ENCODE measurements around the gene OPCML.

Gene OPCML

GRCh38 chr11:133026952-133027351 is 505.3 kb downstream of the OPCML start:
- Histone ChIP-seq H3K4me3 (replicated peaks; ENCODE audit: insufficient read depth, low read length) (no peak overlapping the region), H3K27ac (replicated peaks) (no peak overlapping the region), H3K27me3 (ENCODE audit: insufficient read depth, poor library complexity, severe bottlenecking) (no peaks in the 10 kb centered on the region)
- TF ChIP-seq SPI1 (IDR thresholded peaks at IDR 0.05; ENCODE audit: borderline replicate concordance, low read depth) (no peak), GABPA (IDR thresholded peaks at IDR 0.05; ENCODE audit: low read depth) (no peak)
- DNase-seq (ENCODE audit: low read depth in 1 of 2, low spot score in 1 of 2), result no peak

GRCh38 chr11:133024301-133024700 is 508.0 kb downstream of the OPCML start:
- H3K27ac ChIP-seq (replicated peaks), result no peak overlapping the region
- H3K4me3 ChIP-seq (replicated peaks; ENCODE audit: insufficient read depth, low read length), result no peak overlapping the region

GRCh38 chr11:133023232-133023631 is 509.1 kb downstream of the OPCML start:
- no peak for TF ChIP-seq CTCF (IDR thresholded peaks at IDR 0.05; ENCODE audit: insufficient read depth, low read length)
- Histone ChIP-seq H3K27me3 (ENCODE audit: insufficient read depth, poor library complexity, severe bottlenecking) (no peaks in the 10 kb centered on the region), H3K4me3 (replicated peaks; ENCODE audit: insufficient read depth, low read length) (no peak overlapping the region), H3K27ac (replicated peaks) (no peak overlapping the region)
- no peak for DNase-seq (ENCODE audit: low read depth in 1 of 2, low spot score in 1 of 2)

More at GRCh38 chr11:133024301-133024700, 508.0 kb downstream of the OPCML start:
- TF ChIP-seq CTCF (IDR thresholded peaks at IDR 0.05; ENCODE audit: insufficient read depth, low read length), result no peak
- H3K27me3 ChIP-seq (ENCODE audit: insufficient read depth, poor library complexity, severe bottlenecking), result no peaks in the 10 kb centered on the region
- no peak for DNase-seq (ENCODE audit: low read depth in 1 of 2, low spot score in 1 of 2)

- no peak for DNase-seq (ENCODE audit: low read depth in 1 of 2, low spot score in 1 of 2)
- no peak overlapping the region for H3K4me3 ChIP-seq (replicated peaks; ENCODE audit: insufficient read depth, low read length)
- TF ChIP-seq CTCF (IDR thresholded peaks at IDR 0.05; ENCODE audit: insufficient read depth, low read length) (no peak), SPI1 (IDR thresholded peaks at IDR 0.05; ENCODE audit: borderline replicate concordance, low read depth) (no peak), POLR2AphosphoS5 (IDR thresholded peaks at IDR 0.05; ENCODE audit: low read depth) (no peak), GABPA (IDR thresholded peaks at IDR 0.05; ENCODE audit: low read depth) (no peak)
- TF ChIP-seq, protein P1, sequence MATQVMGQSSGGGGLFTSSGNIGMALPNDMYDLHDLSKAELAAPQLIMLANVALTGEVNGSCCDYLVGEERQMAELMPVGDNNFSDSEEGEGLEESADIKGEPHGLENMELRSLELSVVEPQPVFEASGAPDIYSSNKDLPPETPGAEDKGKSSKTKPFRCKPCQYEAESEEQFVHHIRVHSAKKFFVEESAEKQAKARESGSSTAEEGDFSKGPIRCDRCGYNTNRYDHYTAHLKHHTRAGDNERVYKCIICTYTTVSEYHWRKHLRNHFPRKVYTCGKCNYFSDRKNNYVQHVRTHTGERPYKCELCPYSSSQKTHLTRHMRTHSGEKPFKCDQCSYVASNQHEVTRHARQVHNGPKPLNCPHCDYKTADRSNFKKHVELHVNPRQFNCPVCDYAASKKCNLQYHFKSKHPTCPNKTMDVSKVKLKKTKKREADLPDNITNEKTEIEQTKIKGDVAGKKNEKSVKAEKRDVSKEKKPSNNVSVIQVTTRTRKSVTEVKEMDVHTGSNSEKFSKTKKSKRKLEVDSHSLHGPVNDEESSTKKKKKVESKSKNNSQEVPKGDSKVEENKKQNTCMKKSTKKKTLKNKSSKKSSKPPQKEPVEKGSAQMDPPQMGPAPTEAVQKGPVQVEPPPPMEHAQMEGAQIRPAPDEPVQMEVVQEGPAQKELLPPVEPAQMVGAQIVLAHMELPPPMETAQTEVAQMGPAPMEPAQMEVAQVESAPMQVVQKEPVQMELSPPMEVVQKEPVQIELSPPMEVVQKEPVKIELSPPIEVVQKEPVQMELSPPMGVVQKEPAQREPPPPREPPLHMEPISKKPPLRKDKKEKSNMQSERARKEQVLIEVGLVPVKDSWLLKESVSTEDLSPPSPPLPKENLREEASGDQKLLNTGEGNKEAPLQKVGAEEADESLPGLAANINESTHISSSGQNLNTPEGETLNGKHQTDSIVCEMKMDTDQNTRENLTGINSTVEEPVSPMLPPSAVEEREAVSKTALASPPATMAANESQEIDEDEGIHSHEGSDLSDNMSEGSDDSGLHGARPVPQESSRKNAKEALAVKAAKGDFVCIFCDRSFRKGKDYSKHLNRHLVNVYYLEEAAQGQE (IDR thresholded peaks at IDR 0.05; ENCODE audit: insufficient replicate concordance, low read depth), result no peak
- no peak overlapping the region for H3K27ac ChIP-seq (replicated peaks)
- H3K27me3 ChIP-seq (ENCODE audit: insufficient read depth, poor library complexity, severe bottlenecking), result no peaks in the 10 kb centered on the region
Observed at GRCh38 chr11:133021553-133021952, 510.7 kb downstream of the OPCML start.

DNA sequence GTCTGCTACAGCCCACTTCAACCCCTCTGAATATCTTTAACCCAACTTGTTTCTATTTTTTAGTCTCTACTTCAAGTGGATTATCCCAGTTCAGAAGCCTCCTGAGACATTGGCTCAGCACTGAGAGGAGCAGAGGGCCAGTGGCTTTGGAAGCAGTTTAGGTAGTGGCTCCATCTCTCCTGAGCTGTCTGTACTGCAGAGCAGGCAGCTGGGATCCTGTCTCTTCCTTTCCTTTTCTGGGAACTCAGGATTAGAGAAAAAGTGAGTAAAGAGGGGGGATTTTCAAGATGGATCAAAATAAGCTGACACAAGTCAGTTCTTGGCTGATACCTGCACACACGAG is 512.0 kb downstream of the OPCML start:
- no peaks in the 10 kb centered on the region for H3K27me3 ChIP-seq (ENCODE audit: insufficient read depth, poor library complexity, severe bottlenecking)
- no peak overlapping the region for H3K27ac ChIP-seq (replicated peaks)
- TF ChIP-seq, protein P1 (IDR thresholded peaks at IDR 0.05; ENCODE audit: insufficient replicate concordance, low read depth), result no peak
- TF ChIP-seq SPI1 (IDR thresholded peaks at IDR 0.05; ENCODE audit: borderline replicate concordance, low read depth) (no peak), CTCF (IDR thresholded peaks at IDR 0.05; ENCODE audit: insufficient read depth, low read length) (no peak), GABPA (IDR thresholded peaks at IDR 0.05; ENCODE audit: low read depth) (no peak), POLR2AphosphoS5 (IDR thresholded peaks at IDR 0.05; ENCODE audit: low read depth) (no peak)
- H3K4me3 ChIP-seq (replicated peaks; ENCODE audit: insufficient read depth, low read length), result no peak overlapping the region
- DNase-seq (ENCODE audit: low read depth in 1 of 2, low spot score in 1 of 2), result no peak

Data from HL-60 (cell line).